Astrocyte (in vitro differentiated cells and primary cell): Measurements from ENCODE around the gene MEDAG.

Experiments
- CTCF ChIP-seq: IDR thresholded peaks from 2 replicates; pipeline ENCODE4 v1.5.1; 2011; ENCODE audit warnings: low read depth, mild to moderate bottlenecking, inconsistent platforms, low read length, moderate library complexity; ENCODE audit not compliant: insufficient read depth
- EZH2 ChIP-seq: IDR thresholded peaks from 2 replicates; pipeline ENCODE4 v1.6.1; 2012; ENCODE audit warnings: mild to moderate bottlenecking, low read length, inconsistent platforms; ENCODE audit not compliant: insufficient read depth

- TF ChIP-seq CTCF (no peak), EZH2 (no peak)
Observed at GRCh38 chr13:30863231-30863630, 42.8 kb upstream of the MEDAG start.
